GM12865 (cell line): Measurements from ENCODE around the gene PARD6G.

ENCODE experiments used
- DNase-seq: peaks from one replicate; pipeline ENCODE4 v3.0.0; 2010; ENCODE audit warnings: low read depth
- H3K4me3 ChIP-seq: 2 replicates; pipeline ENCODE4 v1.5.1; 2011; ENCODE audit warnings: mild to moderate bottlenecking, low read depth, low read length, control low read depth
- CTCF ChIP-seq: IDR thresholded peaks from 2 replicates; pipeline ENCODE4 v1.5.1; 2011; ENCODE audit warnings: low read length, control low read depth, low read depth, inconsistent platforms; ENCODE audit not compliant: insufficient read depth; ENCODE audit errors: missing control alignments

PARD6G gene

GRCh38 chr18:80253871-80254492 lies 6.7 kb upstream of the PARD6G start:
- H3K4me3 ChIP-seq = no peak overlapping the region
- no peak for TF ChIP-seq CTCF
- DNase-seq = no peak

- no peak for TF ChIP-seq CTCF
- H3K4me3 ChIP-seq = no peak overlapping the region
- no peak for DNase-seq
Observed at GRCh38 chr18:80253236-80253635, 5.9 kb upstream of the PARD6G start.

GRCh38 chr18:80252136-80252535 lies 4.8 kb upstream of the PARD6G start:
- TF ChIP-seq CTCF = no peak
- no peak for DNase-seq

GRCh38 chr18:80251700-80252099 lies 4.4 kb upstream of the PARD6G start:
- no peak for TF ChIP-seq CTCF
- no peak for DNase-seq
- no peak overlapping the region for H3K4me3 ChIP-seq

More at GRCh38 chr18:80252136-80252535, 4.8 kb upstream of the PARD6G start:
- no peak overlapping the region for H3K4me3 ChIP-seq

- no peak overlapping the region for H3K4me3 ChIP-seq
- DNase-seq = no peak
- TF ChIP-seq CTCF = no peak
Observed at GRCh38 chr18:80250740-80251364, 3.5 kb upstream of the PARD6G start.

- H3K4me3 ChIP-seq = no peak overlapping the region
- TF ChIP-seq CTCF = no peak
- no peak for DNase-seq
Observed at GRCh38 chr18:80249217-80250093, 2.1 kb upstream of the PARD6G start.
